NCI-H1092 (cell line): ENCODE measurements around the gene DEFB124.
"Not testable (repeated sequence)": the region's sequence is repeated elsewhere in the genome, so short reads cannot be mapped to it uniquely, and the experiment has no call there.

ENCODE experiments used
- DNase-seq: peaks from one replicate; lab custom pipeline; 2025; lab: John Stamatoyannopoulos, UW

Gene DEFB124

GRCh38 chr20:31488115-31488514 lies 13.2 kb upstream of the DEFB124 start:
- no peak for DNase-seq

- DNase-seq: no peak
Observed at GRCh38 chr20:31485450-31486339, 10.8 kb upstream of the DEFB124 start.

GRCh38 chr20:31484001-31484400 lies 9.1 kb upstream of the DEFB124 start:
- DNase-seq: no peak

- DNase-seq: no peak
Observed at GRCh38 chr20:31476643-31477215, 1.8 kb upstream of the DEFB124 start.

- DNase-seq: no peak
Observed at GRCh38 chr20:31476294-31476585, 1.3 kb upstream of the DEFB124 start.

GRCh38 chr20:31475472-31476293 lies 756 bp upstream of the DEFB124 start:
- DNase-seq: no peak

GRCh38 chr20:31474097-31474436 lies 860 bp downstream of the DEFB124 start:
- no peak for DNase-seq

- DNase-seq: no peak
Observed at GRCh38 chr20:31473331-31474096, 1.4 kb downstream of the DEFB124 start.

GRCh38 chr20:31472395-31473330 lies 2.3 kb downstream of the DEFB124 start:
- no peak for DNase-seq

- DNase-seq: not testable (repeated sequence)
Observed at GRCh38 chr20:31470946-31471345, 4.0 kb downstream of the DEFB124 start.

GRCh38 chr20:31454361-31454760 lies 20.6 kb downstream of the DEFB124 start:
- no peak for DNase-seq

GRCh38 chr20:31452575-31452974 lies 22.4 kb downstream of the DEFB124 start:
- no peak for DNase-seq

GRCh38 chr20:31449511-31450414 lies 25.2 kb downstream of the DEFB124 start:
- no peak for DNase-seq

- no peak for DNase-seq
Observed at GRCh38 chr20:31446084-31446819, 28.7 kb downstream of the DEFB124 start.

- DNase-seq: no peak
Observed at GRCh38 chr20:31440012-31440659, 34.8 kb downstream of the DEFB124 start, which contains the start of gene DEFB123. TSS of gene DEFB123 (plus strand) at chr20:31440632. CDS start at chr20:31440699, 67 bp downstream.

GRCh38 chr20:31430568-31431115 lies 44.3 kb downstream of the DEFB124 start:
- no peak for DNase-seq

- not testable (repeated sequence) for DNase-seq
Observed at GRCh38 chr20:31427576-31427975, 47.4 kb downstream of the DEFB124 start.

- not testable (repeated sequence) for DNase-seq
Observed at GRCh38 chr20:31426891-31427551, 47.9 kb downstream of the DEFB124 start.
